ENCODE measurements around the gene P2RX2.

The P2RX2 gene

GRCh38 chr12:132668191-132669088 is 49.9 kb downstream of the P2RX2 start:
- DNase-seq: no peak

DNA sequence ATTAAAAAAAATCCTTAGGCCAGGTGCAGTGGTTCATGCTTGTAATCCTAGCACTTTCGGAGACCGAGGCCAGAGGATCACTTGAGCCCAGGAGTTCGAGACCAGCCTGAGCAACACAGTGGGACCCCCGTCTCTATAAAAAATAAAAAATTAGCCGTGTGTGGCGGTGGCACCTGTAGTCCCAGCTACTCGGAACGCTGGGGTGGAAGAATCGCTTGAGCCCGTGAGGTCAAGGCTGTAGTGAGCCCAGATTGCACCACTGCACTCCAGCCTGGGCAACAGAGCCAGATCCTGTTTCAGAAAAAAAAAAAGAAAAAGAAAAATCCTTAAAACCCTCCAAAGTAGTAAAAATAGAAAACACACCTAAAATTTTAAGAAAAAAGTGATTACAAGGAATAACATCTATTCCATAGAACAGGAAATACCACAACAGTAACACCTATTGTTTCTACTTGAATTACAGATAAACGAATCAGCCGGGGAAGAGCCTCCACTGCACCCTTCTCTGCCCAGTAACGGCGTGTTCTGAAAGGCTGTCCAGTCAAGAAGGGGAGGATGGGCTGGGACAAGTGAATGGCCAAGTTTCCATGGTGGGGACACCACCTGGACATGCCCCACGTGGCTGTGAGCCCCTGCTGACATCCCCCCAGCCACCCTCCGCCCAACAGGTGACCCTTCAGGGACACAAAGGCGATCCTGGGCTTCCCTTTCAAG is 50.7 kb downstream of the P2RX2 start:
- no peak for DNase-seq

Measured in activated CD4-positive, alpha-beta T cell treated with anti-CD3 and anti-CD28 coated beads for 48 hours (primary cell).